Right lobe of liver (tissue), 6 donors: ENCODE measurements around the gene MMP17. TPM values are rescaled to one million over a fixed set of nuclear protein-coding genes. Genes with fewer than 3 reads are reported as not detected.
A peak's percentile ranks its signal among the peaks of the same experiment; 100 is the strongest.

Experiments
- ATAC-seq, 4 donors: fragments of 200-7000 bp; cut with Tn5 transposase; one replicate each; pipeline ENCODE4 v1.9.1; 2020; ENCODE audit warnings: mild to moderate bottlenecking in 4 of 4, moderate library complexity in 4 of 4
- DNase-seq, 3 donors: peaks; one replicate each; pipeline ENCODE4 v3.0.0-alpha.2; 2020
- H3K27ac ChIP-seq, 3 donors: fragments of 200-600 bp; one replicate each; pipeline ENCODE4 v1.8.0; 2022
- H3K27me3 ChIP-seq, 2 donors: fragments of 200-600 bp; one replicate each; pipeline ENCODE4 v1.8.0; 2022
- H3K36me3 ChIP-seq, 4 donors: fragments of 200-600 bp; sonication (generic) in 1 of 4; one replicate each; pipeline versions ENCODE4 v1.5.1 to v1.8.0; 2017 to 2022; ENCODE audit warnings: control low read depth in 1 of 4
- H3K4me1 ChIP-seq, 4 donors: fragments of 200-600 bp; sonication (generic) in 1 of 4; one replicate each; pipeline versions ENCODE4 v1.5.1 to v1.8.0; 2017 to 2022; ENCODE audit warnings: control low read depth in 1 of 4
- H3K4me3 ChIP-seq, 3 donors: fragments of 200-600 bp; one replicate each; pipeline ENCODE4 v1.8.0; 2022
- H3K9me3 ChIP-seq, 4 donors: fragments of 200-600 bp; sonication (generic) in 1 of 4; one replicate each; pipeline versions ENCODE4 v1.5.1 to v1.8.0; 2017 to 2022; ENCODE audit warnings: control low read depth in 1 of 4
- POLR2A ChIP-seq: fragments of 450-650 bp; IDR thresholded peaks from one replicate; pipeline ENCODE4 v1.6.1; 2017; ENCODE audit warnings: antibody characterized with exemption, mild to moderate bottlenecking
- WGBS: methylation state at CpG from one replicate; pipeline ENCODE4 v1.1.6; 2018; ENCODE audit warnings: low coverage, low lambda C conversion rate; ENCODE audit not compliant: insufficient coverage; ENCODE audit errors: missing lambda C conversion rate; 5-methylcytosine and 5-hydroxymethylcytosine counted together
- intact Hi-C, 2 donors: fragments of 100-400 bp; cut with DNase I; formaldehyde crosslinking; loops; one replicate each; pipeline versions ENCODE4 v1.11.2 to v1.14.1; 2022
- total RNA-seq, 6 experiments: library from RNA; depleted of rRNA in 2 of 6; stranded (reverse); fragments of >200 nt in 2 of 6; fragmentation: NEBNext Ultra II Directional in 3 of 6; extraction: Animal tissue kit (Norgen Biotek cat#: 25700) in 3 of 6; gene quantifications; one replicate each; pipeline versions ENCODE4 v1.1.0 to v1.2.4, GENCODE V29; 2016 to 2023
- TF ChIP-seq, protein P1 (sequence below), 4 donors: fragments of 200-600 bp in 3 of 4; fragments of 450-650 bp in 1 of 4; IDR thresholded peaks; one replicate each; pipeline versions ENCODE4 v1.5.1 to v1.8.0; 2016 to 2022; ENCODE audit warnings: antibody characterized with exemption in 4 of 4, mild to moderate bottlenecking in 2 of 4
- donor health status: DM: no; HTN: yes; CAD: no.
- donor health status: DM: no; HTN: no; CAD: no.
- donor health status: DM: no; HTN: no; CAD: no.
- donor health status: DM: no; HTN: yes; CAD: no.
- donor health status: DM: no; HTN: yes; CAD: no.

Gene MMP17
- total RNA-seq, 6 experiments from 2014 or later, result 0.58 to 3.9 (median 0.73) TPM

DNA sequence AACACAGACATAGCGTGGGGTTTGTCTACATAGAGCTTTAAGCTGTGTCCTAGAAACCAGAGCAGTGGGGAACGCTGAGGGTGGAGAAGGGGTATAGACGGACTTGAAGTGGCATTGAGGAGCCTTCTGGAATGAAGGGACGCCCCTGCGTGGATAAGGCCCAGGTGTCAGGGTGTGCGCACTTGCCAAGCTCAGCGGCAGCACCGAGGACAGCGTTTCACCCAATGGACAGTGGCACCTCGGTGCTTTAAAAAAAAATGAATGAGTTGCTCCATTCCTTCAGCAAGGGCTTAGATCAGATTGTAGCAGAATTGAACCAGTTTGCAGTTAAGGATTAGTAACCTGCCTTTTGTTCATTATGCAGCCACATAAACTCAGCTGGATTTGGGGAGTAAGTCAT lies 33.6 kb upstream of the MMP17 start:
- peaks cover 0 to 30% (median 16%) of the 10 kb centered on the region in 4 donors for H3K36me3 ChIP-seq
- DNase-seq (no peak), ATAC-seq (no peak)
- no peak overlapping the region for H3K27ac ChIP-seq
- no peaks in the 10 kb centered on the region for H3K9me3 ChIP-seq
- no peak for TF ChIP-seq POLR2A
- TF ChIP-seq, protein P1, sequence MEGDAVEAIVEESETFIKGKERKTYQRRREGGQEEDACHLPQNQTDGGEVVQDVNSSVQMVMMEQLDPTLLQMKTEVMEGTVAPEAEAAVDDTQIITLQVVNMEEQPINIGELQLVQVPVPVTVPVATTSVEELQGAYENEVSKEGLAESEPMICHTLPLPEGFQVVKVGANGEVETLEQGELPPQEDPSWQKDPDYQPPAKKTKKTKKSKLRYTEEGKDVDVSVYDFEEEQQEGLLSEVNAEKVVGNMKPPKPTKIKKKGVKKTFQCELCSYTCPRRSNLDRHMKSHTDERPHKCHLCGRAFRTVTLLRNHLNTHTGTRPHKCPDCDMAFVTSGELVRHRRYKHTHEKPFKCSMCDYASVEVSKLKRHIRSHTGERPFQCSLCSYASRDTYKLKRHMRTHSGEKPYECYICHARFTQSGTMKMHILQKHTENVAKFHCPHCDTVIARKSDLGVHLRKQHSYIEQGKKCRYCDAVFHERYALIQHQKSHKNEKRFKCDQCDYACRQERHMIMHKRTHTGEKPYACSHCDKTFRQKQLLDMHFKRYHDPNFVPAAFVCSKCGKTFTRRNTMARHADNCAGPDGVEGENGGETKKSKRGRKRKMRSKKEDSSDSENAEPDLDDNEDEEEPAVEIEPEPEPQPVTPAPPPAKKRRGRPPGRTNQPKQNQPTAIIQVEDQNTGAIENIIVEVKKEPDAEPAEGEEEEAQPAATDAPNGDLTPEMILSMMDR (IDR thresholded peaks at IDR 0.05), result no peak
- 90% methylated on average over 7 of the region's 10 CpGs for WGBS
- H3K27me3 ChIP-seq, result no peaks in the 10 kb centered on the region
- H3K4me1 ChIP-seq, result no peaks in the 10 kb centered on the region
- intact Hi-C loops, result no loop called here
- H3K4me3 ChIP-seq, result no peak overlapping the region

DNA sequence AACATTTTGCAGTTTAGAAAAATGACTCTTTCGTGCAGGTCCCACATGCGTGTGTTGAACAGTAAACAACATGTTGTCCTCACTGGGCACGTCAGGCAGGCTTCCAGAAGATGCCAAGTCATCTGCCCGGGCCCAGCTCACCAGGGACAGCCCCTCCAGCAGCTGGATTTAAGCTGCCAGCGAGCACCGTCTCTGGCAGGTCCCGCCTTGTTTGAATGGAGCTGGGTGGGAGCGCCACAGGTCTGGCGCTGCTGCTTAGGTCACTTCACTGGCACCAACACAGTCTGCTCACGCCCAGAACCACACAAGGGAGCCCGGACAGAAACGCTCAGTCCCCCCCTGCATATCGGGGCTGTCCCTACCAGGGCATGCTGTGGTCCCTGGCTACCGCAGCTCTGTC lies 33.1 kb upstream of the MMP17 start:
- Histone ChIP-seq H3K9me3 (no peaks in the 10 kb centered on the region), H3K27ac (no peak overlapping the region), H3K36me3 (peaks cover 0 to 29% (median 14%) of the 10 kb centered on the region in 4 donors), H3K4me1 (no peaks in the 10 kb centered on the region), H3K27me3 (no peaks in the 10 kb centered on the region), H3K4me3 (no peak overlapping the region)
- intact Hi-C loops, result no loop called here
- TF ChIP-seq, protein P1 (IDR thresholded peaks at IDR 0.05), result no peak
- no peak for TF ChIP-seq POLR2A
- DNase-seq, result no peak
- ATAC-seq, result peak in 1 of 4 donors; percentile 6
- 81% methylated on average over 4 of the region's 14 CpGs for WGBS

DNA sequence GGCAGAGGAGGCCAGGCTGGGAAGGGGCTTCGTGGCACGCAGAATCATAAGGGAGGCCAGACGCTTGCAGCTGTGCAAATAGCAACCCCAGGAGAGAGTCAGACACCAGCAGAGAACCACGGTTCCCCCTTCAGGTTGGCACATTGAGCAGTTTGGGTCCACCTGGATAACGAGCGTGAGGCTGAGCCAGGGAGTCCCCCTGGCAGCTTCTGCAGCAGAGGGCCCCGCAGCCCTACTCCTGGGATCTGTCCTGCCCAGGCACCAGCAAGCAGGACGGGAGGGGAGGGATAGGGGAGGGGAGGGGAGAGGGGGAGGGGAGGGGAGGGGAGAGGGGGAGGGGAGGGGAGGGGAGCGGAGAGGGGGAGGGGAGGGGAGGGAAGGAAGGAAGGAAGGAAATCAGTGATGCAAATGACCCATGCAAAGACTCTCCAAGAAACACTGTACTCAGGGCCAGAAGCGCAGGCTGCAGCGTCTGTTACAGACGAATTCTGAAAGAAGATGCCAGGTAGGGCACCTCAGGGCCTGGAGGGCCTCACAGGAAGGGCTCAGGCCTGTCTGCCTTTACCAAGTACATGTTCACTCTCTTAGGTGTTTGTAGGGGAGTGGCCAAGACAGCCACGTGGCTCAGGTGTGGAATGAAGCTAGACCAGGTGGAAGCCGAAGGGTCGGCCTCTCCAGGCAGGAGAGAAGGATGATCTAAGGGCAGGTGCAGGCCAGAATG lies 32.3 kb upstream of the MMP17 start:
- peaks cover 0 to 29% (median 14%) of the 10 kb centered on the region in 4 donors for H3K36me3 ChIP-seq
- no peaks in the 10 kb centered on the region for H3K9me3 ChIP-seq
- no peak for TF ChIP-seq POLR2A
- TF ChIP-seq, protein P1 (IDR thresholded peaks at IDR 0.05), result no peak
- H3K27ac ChIP-seq, result no peak overlapping the region
- H3K27me3 ChIP-seq, result no peaks in the 10 kb centered on the region
- intact Hi-C loops, result no loop called here
- 73% methylated on average over 5 of the region's 15 CpGs for WGBS
- H3K4me1 ChIP-seq, result no peaks in the 10 kb centered on the region
- ATAC-seq (peak in 1 of 4 donors; percentile 18), DNase-seq (no peak)
- H3K4me3 ChIP-seq, result no peak overlapping the region

DNA sequence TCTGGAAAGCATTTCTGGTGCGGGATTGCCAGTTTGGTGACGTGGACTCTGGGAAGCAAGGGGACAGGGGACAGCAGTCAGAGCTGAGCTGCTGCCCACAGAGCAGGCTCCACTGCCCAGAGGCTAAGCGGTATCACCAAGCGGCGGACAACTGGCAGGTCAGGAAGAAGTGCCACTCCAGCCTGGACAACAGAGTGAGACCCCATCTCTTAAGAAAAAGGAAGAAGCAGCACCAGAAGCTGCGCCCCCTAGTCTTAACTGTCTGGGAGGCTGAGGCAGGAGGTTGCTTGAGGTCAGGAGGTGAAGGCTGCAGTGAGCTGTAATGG lies 31.8 kb upstream of the MMP17 start:
- ATAC-seq, result no peak

More for the DNA sequence above, 31.8 kb upstream of the MMP17 start:
- DNase-seq, result no peak
- TF ChIP-seq POLR2A, result no peak
- TF ChIP-seq, protein P1 (IDR thresholded peaks at IDR 0.05), result no peak
- Histone ChIP-seq H3K4me1 (no peaks in the 10 kb centered on the region), H3K27ac (no peak overlapping the region), H3K4me3 (no peak overlapping the region), H3K27me3 (no peaks in the 10 kb centered on the region), H3K9me3 (no peaks in the 10 kb centered on the region), H3K36me3 (peaks cover 0 to 29% (median 14%) of the 10 kb centered on the region in 4 donors)
- intact Hi-C loops, result no loop called here
- 97% methylated on average over 6 of the region's 6 CpGs for WGBS
